ENCODE measurements around the gene CAMTA1. TPM values are rescaled to one million over a fixed set of nuclear protein-coding genes. Genes with fewer than 3 reads are reported as not detected.

CAMTA1 gene
- polyA plus RNA-seq, 1 experiment = 64.9 TPM

- Histone ChIP-seq H3K4me3 (ENCODE audit: low read depth, low read length) (no peak overlapping the region), H3K9me3 (ENCODE audit: control insufficient read depth, insufficient read depth, low read length) (no peaks in the 10 kb centered on the region; the same call in 1 of the 2 replicates), H3K27me3 (ENCODE audit: control insufficient read depth, insufficient read depth, low read length) (peaks cover 3% of the 10 kb centered on the region), H3K27ac (ENCODE audit: low read depth, low read length) (no peak overlapping the region)
- ChIA-PET POLR2A (no interaction called here), CTCF (no interaction called here)
- DNase-seq (ENCODE audit: low read depth, low spot score) = no peak
- TF ChIP-seq CTCF (IDR thresholded peaks at IDR 0.05; ENCODE audit: low read depth, low read length) = no peak
Measured at GRCh38 chr1:7584157-7584556, 798.9 kb downstream of the CAMTA1 start.

- TF ChIP-seq CTCF (IDR thresholded peaks at IDR 0.05; ENCODE audit: low read depth, low read length) = no peak
- CTCF ChIA-PET = no interaction called here
- POLR2A ChIA-PET = interaction anchor here (0.6 kb wide), 1 partner anchor 478 kb away, joined by 5 read pairs; no protein-coding TSS in a partner anchor
- Histone ChIP-seq H3K9me3 (ENCODE audit: control insufficient read depth, insufficient read depth, low read length) (no peaks in the 10 kb centered on the region; the same call in 1 of the 2 replicates), H3K4me3 (ENCODE audit: low read depth, low read length) (no peak overlapping the region), H3K27ac (ENCODE audit: low read depth, low read length) (no peak overlapping the region), H3K27me3 (ENCODE audit: control insufficient read depth, insufficient read depth, low read length) (peaks cover 3% of the 10 kb centered on the region)
- DNase-seq (ENCODE audit: low read depth, low spot score) = no peak
Measured at GRCh38 chr1:7584643-7585042, 799.4 kb downstream of the CAMTA1 start.

- POLR2A ChIA-PET = interaction anchor here (0.6 kb wide), 1 partner anchor 479 kb away, joined by 5 read pairs; no protein-coding TSS in a partner anchor
- CTCF ChIA-PET = interaction anchor here (1.2 kb wide), 1 partner anchor 515 kb away, joined by 3 read pairs; no protein-coding TSS in a partner anchor
- TF ChIP-seq CTCF (IDR thresholded peaks at IDR 0.05; ENCODE audit: low read depth, low read length) = no peak
Measured at GRCh38 chr1:7585216-7585907, 800.1 kb downstream of the CAMTA1 start.

GRCh38 chr1:7586031-7586941, 801.0 kb downstream of the CAMTA1 start:
- POLR2A ChIA-PET = no interaction called here
- no peak for TF ChIP-seq CTCF (IDR thresholded peaks at IDR 0.05; ENCODE audit: low read depth, low read length)
- Histone ChIP-seq H3K9me3 (ENCODE audit: control insufficient read depth, insufficient read depth, low read length) (no peaks in the 10 kb centered on the region; the same call in 1 of the 2 replicates), H3K27me3 (ENCODE audit: control insufficient read depth, insufficient read depth, low read length) (peaks cover 4% of the 10 kb centered on the region), H3K4me3 (ENCODE audit: low read depth, low read length) (no peak overlapping the region), H3K27ac (ENCODE audit: low read depth, low read length) (no peak overlapping the region)
- CTCF ChIA-PET = interaction anchor here (1.2 kb wide), 1 partner anchor 516 kb away, joined by 3 read pairs; no protein-coding TSS in a partner anchor
- DNase-seq (ENCODE audit: low read depth, low spot score) = no peak

More at GRCh38 chr1:7585216-7585907, 800.1 kb downstream of the CAMTA1 start:
- H3K27me3 ChIP-seq (ENCODE audit: control insufficient read depth, insufficient read depth, low read length) = peaks cover 3% of the 10 kb centered on the region
- no peak overlapping the region for H3K4me3 ChIP-seq (ENCODE audit: low read depth, low read length)
- no peak overlapping the region for H3K27ac ChIP-seq (ENCODE audit: low read depth, low read length)
- no peaks in the 10 kb centered on the region; the same call in 1 of the 2 replicates for H3K9me3 ChIP-seq (ENCODE audit: control insufficient read depth, insufficient read depth, low read length)
- DNase-seq (ENCODE audit: low read depth, low spot score) = no peak
